ENCODE measurements around the gene MRPL53. TPM values are rescaled to one million over a fixed set of nuclear protein-coding genes. Genes with fewer than 3 reads are reported as not detected.
A peak's percentile ranks its signal among the peaks of the same experiment; 100 is the strongest.

MRPL53 gene
- total and polyA plus RNA-seq, 8 donors: 37.6 to 60.0 (median 45.9) TPM

DNA sequence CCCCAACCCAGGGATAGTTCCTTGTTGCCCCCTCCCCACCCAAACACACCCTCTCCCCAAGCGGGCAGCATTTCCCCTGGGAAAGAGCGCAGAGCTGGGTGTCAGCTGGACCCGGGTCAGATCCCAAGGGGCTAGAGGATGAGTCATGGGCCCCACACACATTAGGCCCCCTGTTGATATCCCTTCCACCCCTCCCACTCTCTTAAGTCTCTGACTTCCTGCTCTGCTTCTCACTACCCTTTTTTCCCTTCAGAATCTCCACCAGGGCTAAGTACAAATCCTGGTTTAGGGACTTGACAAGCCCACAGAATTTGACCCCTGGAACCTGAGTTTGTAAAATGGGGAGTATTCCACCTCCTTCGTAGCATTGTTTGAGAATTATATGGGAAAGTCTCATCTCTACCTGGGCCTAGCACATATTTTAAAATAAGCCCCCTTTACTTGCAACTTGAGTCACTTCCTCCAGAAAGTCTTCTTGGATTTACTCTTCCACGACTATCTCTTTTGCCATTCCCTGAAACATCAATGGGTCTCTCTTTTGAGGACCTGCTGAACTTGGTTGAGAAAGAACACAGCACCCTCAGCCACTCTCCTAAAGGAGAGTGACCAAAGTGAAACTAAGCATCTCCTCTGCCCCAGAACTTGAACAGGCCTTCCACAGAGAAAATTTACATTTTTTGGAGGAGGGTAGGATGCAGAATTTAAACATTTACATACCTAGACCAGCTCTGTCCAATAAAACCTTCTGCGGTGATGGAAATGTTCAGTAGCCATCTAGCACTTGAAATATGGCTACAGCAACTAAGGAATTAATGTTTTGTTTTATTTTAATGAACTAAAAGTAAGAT is 35.4 kb downstream of the MRPL53 start:
- Histone ChIP-seq H3K27ac (no peak overlapping the region), H3K4me1 (peaks cover 0 to 17% (median 9%) of the 10 kb centered on the region in 3 donors), H3K27me3 (no peaks in the 10 kb centered on the region), H3K9me3 (no peaks in the 10 kb centered on the region), H3K4me3 (no peak overlapping the region), H3K36me3 (peaks cover 0 to 2% (median 0%) of the 10 kb centered on the region in 3 donors)
- FAIRE-seq (no peak), DNase-seq (no peak), ATAC-seq (no peak)
- TF ChIP-seq, protein P1, sequence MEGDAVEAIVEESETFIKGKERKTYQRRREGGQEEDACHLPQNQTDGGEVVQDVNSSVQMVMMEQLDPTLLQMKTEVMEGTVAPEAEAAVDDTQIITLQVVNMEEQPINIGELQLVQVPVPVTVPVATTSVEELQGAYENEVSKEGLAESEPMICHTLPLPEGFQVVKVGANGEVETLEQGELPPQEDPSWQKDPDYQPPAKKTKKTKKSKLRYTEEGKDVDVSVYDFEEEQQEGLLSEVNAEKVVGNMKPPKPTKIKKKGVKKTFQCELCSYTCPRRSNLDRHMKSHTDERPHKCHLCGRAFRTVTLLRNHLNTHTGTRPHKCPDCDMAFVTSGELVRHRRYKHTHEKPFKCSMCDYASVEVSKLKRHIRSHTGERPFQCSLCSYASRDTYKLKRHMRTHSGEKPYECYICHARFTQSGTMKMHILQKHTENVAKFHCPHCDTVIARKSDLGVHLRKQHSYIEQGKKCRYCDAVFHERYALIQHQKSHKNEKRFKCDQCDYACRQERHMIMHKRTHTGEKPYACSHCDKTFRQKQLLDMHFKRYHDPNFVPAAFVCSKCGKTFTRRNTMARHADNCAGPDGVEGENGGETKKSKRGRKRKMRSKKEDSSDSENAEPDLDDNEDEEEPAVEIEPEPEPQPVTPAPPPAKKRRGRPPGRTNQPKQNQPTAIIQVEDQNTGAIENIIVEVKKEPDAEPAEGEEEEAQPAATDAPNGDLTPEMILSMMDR (IDR thresholded peaks at IDR 0.05): no peak
- intact Hi-C loops (cut with DNase I): no loop called here
- 80 to 81% methylated on average over 6 of the region's 6 CpGs for WGBS, 2 donors

DNA sequence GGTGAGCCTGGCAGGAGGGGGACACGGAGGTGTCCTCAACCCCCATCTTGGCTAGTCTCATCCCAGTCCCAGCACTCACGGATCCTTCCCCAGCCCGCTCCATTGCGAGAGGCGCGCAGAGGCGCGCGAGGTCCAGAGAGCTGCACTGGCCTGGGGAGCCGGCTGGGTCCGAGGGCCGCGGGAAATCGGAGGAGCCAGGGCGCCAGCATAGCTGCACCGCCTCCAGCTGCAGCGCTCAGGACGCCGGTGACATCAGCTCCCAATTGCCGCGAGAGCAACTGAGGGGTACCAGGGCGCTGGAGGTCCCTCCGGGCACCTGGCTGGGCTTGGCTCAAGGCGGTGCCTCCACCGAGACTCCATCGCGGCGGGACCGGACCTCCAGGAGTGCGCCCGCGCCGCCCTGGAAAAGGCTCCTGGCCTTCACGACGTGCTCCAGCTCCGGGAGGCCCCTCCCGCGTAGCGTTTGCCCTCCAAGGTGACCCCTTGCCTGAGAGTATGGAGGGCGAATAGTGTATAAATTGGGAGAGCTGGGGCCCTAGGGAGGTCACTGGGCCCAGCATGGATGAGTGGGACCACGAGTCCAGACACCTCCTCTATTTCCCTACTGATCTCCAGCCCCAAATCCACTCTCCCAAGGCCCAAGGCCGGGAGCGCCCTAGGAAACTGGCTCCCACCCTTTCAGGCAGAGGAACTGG is 36.2 kb downstream of the MRPL53 start:
- WGBS, 2 donors: 83 to 87% methylated on average over 43 of the region's 43 CpGs
- H3K9me3 ChIP-seq: no peaks in the 10 kb centered on the region
- TF ChIP-seq, protein P1 (IDR thresholded peaks at IDR 0.05): no peak
- peaks cover 0 to 10% (median 3%) of the 10 kb centered on the region in 3 donors for H3K36me3 ChIP-seq
- DNase-seq: no peak
- H3K4me1 ChIP-seq: peaks cover 0 to 17% (median 9%) of the 10 kb centered on the region in 3 donors
- no peak overlapping the region for H3K27ac ChIP-seq
- H3K27me3 ChIP-seq: no peaks in the 10 kb centered on the region
- no peak for FAIRE-seq
- ATAC-seq: no peak
- intact Hi-C loops (cut with DNase I): no loop called here
- H3K4me3 ChIP-seq: no peak overlapping the region

DNA sequence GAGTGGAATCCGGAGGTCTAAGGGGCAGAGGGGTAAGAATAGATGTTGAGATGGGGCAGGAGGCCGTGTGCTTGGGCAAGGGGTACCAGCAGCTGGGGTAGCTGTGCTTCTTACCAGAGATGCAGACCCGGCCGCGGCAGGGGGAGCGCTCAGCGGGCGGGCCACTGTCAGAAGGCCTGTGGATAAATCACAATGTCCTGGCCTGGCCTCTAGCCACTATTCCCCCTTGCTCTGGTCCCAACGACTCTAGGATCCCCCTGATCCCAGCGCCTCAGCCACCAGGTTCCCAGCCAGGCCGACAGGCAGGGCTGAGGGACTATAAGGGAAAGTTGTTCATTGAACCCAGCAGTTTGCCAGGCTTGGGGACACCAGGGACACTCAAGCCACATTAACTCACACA is 42.0 kb downstream of the MRPL53 start:
- DNase-seq: peak in 1 of 6 donors; percentile 45
- WGBS, 2 donors: 83 to 90% methylated on average over 11 of the region's 11 CpGs
- peaks cover 3 to 58% (median 23%) of the 10 kb centered on the region in 3 donors for H3K36me3 ChIP-seq
- H3K27me3 ChIP-seq: no peaks in the 10 kb centered on the region
- H3K9me3 ChIP-seq: no peaks in the 10 kb centered on the region
- intact Hi-C loops (cut with DNase I): no loop called here
- no peak for ATAC-seq
- FAIRE-seq: no peak
- TF ChIP-seq, protein P1 (IDR thresholded peaks at IDR 0.05): no peak
- H3K27ac ChIP-seq: no peak overlapping the region
- no peak overlapping the region for H3K4me3 ChIP-seq
- no peaks in the 10 kb centered on the region for H3K4me1 ChIP-seq

DNA sequence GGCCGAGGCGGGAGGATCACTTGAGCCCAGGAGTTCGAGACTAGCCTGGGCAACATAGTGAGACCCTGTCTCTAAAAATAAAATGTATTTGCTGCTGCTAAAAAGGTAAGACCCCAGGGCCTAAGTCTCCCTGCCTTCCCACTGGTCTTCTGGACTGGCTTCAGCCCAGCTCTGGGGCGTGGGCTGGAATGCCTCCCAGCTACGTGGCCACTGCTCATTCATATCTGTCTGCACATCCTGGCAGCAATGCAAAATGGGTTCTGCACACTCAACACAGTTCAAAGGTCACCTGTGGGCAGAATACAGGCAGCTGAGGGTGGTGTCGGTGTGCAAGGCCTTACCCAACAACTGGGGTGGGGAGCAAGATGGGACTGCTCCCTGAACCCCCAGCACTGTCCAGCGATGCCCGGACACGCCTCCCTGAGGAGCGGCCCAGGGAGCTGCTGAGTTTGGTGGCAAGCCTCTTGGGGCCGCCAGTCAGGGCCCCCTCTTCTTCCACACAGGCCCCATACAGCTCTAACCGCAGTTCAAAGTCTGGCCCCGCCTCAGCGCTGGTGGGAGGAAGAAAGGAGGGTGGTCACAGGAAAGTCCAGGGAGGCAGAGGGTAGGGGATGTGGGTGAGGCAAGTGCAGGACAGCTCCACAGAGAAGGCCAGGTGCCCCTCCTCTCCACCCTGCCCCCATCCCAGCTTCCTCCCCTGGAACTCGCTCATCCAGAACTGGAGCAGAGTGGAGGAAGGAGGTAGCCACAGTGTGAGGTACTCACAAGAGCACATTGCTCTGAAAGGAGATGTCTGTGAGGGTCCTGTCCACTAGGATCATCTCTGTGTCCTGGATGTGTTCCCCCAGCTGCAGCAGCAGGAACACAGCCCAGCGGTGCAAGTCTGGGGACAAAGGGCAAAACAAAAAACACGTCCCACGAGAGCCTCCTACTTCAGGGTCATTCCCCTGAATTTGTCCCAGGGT is 42.7 kb downstream of the MRPL53 start:
- intact Hi-C loops (cut with DNase I): no loop called here
- WGBS, 2 donors: 86% methylated on average over 18 of the region's 18 CpGs
- peaks cover 3 to 58% (median 23%) of the 10 kb centered on the region in 3 donors for H3K36me3 ChIP-seq
- H3K27me3 ChIP-seq: no peaks in the 10 kb centered on the region
- no peak overlapping the region for H3K27ac ChIP-seq
- TF ChIP-seq, protein P1 (IDR thresholded peaks at IDR 0.05): no peak
- FAIRE-seq (no peak), DNase-seq (peak in 1 of 6 donors; percentile 62), ATAC-seq (peak in 1 of 4 donors; percentile 5)
- no peaks in the 10 kb centered on the region for H3K9me3 ChIP-seq
- no peaks in the 10 kb centered on the region for H3K4me1 ChIP-seq
- H3K4me3 ChIP-seq: no peak overlapping the region
